22Rv1 (cell line): ENCODE data around the gene CCSER1.
"Not testable (repeated sequence)": the region's sequence is repeated elsewhere in the genome, so short reads cannot be mapped to it uniquely, and the experiment has no call there.

Experiments used
- ZFX ChIP-seq: fragments of 450-650 bp; IDR thresholded peaks from 2 replicates; pipeline ENCODE4 v1.6.1; 2017; ENCODE audit warnings: antibody characterized with exemption, borderline replicate concordance
- TF ChIP-seq, protein P1 (sequence below): fragments of 450-650 bp; IDR thresholded peaks from 2 replicates; pipeline ENCODE4 v1.5.1; 2017; ENCODE audit warnings: mild to moderate bottlenecking

DNA sequence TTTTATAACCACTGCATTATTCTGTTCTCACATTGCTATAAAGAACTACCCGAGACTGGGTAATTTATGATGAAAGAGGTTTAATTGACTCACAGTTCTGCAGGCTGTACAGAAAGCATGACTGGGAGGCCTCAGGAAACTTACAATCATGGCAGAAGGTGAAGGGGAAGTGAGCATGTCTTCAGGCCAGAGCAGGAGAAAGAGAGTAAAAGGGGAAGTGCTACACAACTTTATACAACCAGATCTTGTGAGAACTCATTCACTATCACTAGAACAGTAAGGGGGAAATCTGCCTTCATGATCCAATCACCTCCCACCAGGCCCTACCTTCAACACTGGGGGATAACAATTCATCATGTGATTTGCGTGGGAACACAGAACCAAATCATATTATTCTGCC lies 1199.0 kb downstream of the CCSER1 start:
- TF ChIP-seq, protein P1, sequence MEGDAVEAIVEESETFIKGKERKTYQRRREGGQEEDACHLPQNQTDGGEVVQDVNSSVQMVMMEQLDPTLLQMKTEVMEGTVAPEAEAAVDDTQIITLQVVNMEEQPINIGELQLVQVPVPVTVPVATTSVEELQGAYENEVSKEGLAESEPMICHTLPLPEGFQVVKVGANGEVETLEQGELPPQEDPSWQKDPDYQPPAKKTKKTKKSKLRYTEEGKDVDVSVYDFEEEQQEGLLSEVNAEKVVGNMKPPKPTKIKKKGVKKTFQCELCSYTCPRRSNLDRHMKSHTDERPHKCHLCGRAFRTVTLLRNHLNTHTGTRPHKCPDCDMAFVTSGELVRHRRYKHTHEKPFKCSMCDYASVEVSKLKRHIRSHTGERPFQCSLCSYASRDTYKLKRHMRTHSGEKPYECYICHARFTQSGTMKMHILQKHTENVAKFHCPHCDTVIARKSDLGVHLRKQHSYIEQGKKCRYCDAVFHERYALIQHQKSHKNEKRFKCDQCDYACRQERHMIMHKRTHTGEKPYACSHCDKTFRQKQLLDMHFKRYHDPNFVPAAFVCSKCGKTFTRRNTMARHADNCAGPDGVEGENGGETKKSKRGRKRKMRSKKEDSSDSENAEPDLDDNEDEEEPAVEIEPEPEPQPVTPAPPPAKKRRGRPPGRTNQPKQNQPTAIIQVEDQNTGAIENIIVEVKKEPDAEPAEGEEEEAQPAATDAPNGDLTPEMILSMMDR, result not testable (repeated sequence)
- TF ChIP-seq ZFX, result not testable (repeated sequence)
